ENCODE results near the gene RFXAP.

Gene RFXAP

DNA sequence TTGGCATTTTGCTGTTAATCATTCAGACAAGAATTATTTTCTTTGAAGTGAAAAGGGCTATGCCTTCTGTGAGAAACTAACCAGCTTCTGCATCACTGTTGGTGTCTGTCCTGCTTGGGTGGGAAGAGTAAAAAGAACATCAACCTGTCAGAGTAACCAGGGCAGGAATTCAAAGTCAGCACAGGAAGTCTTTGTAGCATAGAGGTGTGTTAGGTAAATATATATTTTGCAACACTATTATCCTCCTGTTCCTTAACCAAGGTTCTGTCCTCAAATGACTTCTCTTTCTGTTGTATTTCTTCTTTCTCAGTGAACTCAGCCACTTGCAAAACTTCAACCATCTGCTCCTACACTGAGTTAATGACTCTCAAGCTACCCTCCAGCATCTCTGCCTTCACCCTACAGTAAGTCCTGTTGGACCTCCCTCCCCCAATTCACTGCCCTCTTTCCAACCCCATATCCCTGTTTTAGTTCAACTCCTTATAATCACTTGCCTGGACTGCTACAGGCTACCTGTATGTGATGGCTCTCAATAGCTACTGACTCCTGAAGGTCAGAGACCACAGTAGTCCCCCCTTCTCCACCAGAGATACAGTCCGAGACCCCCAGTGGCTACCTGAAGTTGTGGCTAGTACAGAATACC is 51.1 kb downstream of the RFXAP start:
- no peak for DNase-seq

DNA sequence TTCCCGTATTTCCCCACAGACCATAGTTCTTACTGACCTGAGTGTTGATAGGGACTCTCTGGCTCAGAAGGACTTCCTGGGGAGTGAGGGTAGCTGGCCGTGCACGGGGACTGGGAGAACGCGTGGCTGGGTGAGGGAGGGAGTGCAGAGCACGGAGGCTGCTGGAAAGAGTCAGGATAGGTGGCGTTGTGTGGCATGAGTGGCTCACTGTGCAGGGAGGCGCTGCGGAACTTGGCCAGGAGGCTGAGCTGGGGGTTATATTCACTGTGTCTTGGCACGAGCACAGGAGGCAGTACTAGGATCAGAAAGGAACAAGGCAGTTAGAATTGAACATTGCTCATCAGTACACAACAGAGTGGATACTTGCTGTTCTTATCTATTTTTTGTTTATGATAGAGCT is 53.6 kb downstream of the RFXAP start:
- DNase-seq, result no peak

DNA sequence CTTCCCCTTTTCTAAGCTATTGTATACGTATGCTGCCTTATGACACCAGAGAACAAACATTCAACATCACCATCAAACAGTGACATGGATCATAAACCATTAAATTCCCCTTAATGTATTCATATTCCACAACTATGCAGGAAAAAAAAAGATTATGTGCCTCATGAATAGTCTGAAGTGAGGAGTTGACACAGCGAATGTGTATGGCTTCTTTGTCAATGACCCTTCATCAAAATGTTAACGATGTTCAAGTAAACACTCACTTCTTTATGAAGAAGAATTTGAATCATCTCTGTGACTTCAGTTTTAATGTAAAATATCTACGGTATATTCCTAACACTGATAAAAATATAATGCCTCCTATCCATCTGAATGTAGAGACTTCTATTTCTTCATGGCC is 56.4 kb downstream of the RFXAP start:
- DNase-seq, result no peak

DNA sequence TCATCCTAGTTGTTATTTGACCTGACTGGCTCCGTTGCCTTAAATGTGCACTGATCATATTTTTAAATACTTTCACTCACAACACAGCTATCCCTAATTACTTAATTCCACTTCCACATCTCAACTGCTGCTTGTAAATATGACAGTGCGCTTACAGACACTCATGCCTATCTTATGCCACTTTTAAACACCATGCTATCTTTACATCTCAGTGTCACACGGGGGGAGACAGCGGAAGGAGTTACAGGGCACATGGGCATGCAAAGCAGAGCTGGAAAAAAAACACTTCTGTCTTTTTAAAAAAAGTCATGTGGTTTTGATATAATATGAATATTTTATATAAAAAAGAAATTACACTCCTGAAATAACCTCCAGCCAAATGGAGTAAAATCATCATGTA is 56.9 kb downstream of the RFXAP start:
- DNase-seq, result no peak
